ENCODE data around the gene SORCS3.

SORCS3 gene

DNA sequence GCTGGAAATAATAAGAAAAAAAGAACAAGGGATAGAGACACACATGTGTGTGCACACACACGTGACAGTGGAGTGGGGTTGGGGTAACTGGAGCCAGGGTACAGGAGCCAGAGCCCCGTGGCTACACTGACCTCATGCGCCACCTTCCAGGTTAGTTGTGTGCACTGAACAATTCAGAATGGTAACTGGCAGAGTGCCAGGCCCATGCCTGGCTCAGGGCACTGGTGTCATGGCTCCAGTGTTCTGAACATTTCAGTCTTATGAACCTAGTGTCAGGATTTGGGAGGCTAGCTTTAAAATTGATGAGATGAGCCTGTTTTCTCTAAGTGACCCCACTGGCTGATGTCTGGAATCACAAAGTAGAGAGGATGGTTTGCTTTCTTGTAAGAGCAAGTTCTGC, 269.6 kb downstream of the SORCS3 start:
- Histone ChIP-seq H3K79me2 (ENCODE audit: insufficient read depth, low read length) (no peaks in the 10 kb centered on the region), H3K27ac (ENCODE audit: low read length) (no peak overlapping the region), H3K4me2 (ENCODE audit: insufficient read depth, low read length) (no peak overlapping the region), H3K9me3 (ENCODE audit: insufficient read depth, low read length, severe bottlenecking) (no peaks in the 10 kb centered on the region), H3K36me3 (ENCODE audit: insufficient read depth, low read length) (no peaks in the 10 kb centered on the region), H3K9ac (ENCODE audit: low read depth, low read length) (no peak overlapping the region), H2AFZ (ENCODE audit: low read depth, low read length) (no peak overlapping the region), H3K27me3 (ENCODE audit: insufficient read depth, low read length, poor library complexity) (no peaks in the 10 kb centered on the region), H3K4me3 (ENCODE audit: low read depth in 1 of 2, low read length in 2 of 2) (no peak overlapping the region), H4K20me1 (ENCODE audit: insufficient read depth, low read length) (no peaks in the 10 kb centered on the region), H3K4me1 (ENCODE audit: insufficient read depth, low read length) (no peaks in the 10 kb centered on the region)
- DNase-seq (no peak), ATAC-seq (ENCODE audit: insufficient read depth, low read depth) (no peak)
- TF ChIP-seq EZH2 (IDR thresholded peaks at IDR 0.05; ENCODE audit: borderline replicate concordance, low read depth, low read length, severe bottlenecking), result no peak
- TF ChIP-seq, protein P1, sequence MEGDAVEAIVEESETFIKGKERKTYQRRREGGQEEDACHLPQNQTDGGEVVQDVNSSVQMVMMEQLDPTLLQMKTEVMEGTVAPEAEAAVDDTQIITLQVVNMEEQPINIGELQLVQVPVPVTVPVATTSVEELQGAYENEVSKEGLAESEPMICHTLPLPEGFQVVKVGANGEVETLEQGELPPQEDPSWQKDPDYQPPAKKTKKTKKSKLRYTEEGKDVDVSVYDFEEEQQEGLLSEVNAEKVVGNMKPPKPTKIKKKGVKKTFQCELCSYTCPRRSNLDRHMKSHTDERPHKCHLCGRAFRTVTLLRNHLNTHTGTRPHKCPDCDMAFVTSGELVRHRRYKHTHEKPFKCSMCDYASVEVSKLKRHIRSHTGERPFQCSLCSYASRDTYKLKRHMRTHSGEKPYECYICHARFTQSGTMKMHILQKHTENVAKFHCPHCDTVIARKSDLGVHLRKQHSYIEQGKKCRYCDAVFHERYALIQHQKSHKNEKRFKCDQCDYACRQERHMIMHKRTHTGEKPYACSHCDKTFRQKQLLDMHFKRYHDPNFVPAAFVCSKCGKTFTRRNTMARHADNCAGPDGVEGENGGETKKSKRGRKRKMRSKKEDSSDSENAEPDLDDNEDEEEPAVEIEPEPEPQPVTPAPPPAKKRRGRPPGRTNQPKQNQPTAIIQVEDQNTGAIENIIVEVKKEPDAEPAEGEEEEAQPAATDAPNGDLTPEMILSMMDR (IDR thresholded peaks at IDR 0.05; ENCODE audit: borderline replicate concordance, extremely low read depth, low read length, poor library complexity, severe bottlenecking), result no peak

DNA sequence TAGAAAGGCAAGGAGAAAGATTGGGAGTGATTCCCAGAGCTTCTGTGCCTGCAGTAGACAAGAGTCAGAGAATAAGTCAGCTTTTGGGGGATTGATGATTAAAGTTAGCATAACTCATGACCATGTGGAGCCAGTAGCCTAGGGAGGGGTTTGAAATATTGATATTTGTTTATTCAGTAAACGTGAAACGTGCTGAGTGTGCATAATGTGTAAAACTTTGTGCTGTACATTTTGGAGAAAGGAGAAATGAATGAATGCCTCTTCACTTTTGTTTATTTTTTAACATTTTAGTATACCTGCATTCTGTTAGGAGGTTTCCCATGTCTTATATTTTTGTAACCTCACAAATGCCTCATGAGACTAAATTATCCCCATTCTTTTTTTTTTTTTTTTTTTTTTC, 272.3 kb downstream of the SORCS3 start:
- H3K79me2 ChIP-seq (ENCODE audit: insufficient read depth, low read length), result no peaks in the 10 kb centered on the region
- H3K4me3 ChIP-seq (ENCODE audit: low read depth in 1 of 2, low read length in 2 of 2), result no peak overlapping the region
- no peaks in the 10 kb centered on the region for H3K4me1 ChIP-seq (ENCODE audit: insufficient read depth, low read length)
- TF ChIP-seq EZH2 (IDR thresholded peaks at IDR 0.05; ENCODE audit: borderline replicate concordance, low read depth, low read length, severe bottlenecking), result no peak
- TF ChIP-seq, protein P1 (IDR thresholded peaks at IDR 0.05; ENCODE audit: borderline replicate concordance, extremely low read depth, low read length, poor library complexity, severe bottlenecking), result no peak
- no peaks in the 10 kb centered on the region for H3K36me3 ChIP-seq (ENCODE audit: insufficient read depth, low read length)
- no peak overlapping the region for H2AFZ ChIP-seq (ENCODE audit: low read depth, low read length)
- H3K27ac ChIP-seq (ENCODE audit: low read length), result no peak overlapping the region
- no peaks in the 10 kb centered on the region for H3K9me3 ChIP-seq (ENCODE audit: insufficient read depth, low read length, severe bottlenecking)
- no peak for DNase-seq
- H3K9ac ChIP-seq (ENCODE audit: low read depth, low read length), result no peak overlapping the region
- no peak for ATAC-seq (ENCODE audit: insufficient read depth, low read depth)
- no peaks in the 10 kb centered on the region for H4K20me1 ChIP-seq (ENCODE audit: insufficient read depth, low read length)
- H3K27me3 ChIP-seq (ENCODE audit: insufficient read depth, low read length, poor library complexity), result no peaks in the 10 kb centered on the region
- H3K4me2 ChIP-seq (ENCODE audit: insufficient read depth, low read length), result no peak overlapping the region

DNA sequence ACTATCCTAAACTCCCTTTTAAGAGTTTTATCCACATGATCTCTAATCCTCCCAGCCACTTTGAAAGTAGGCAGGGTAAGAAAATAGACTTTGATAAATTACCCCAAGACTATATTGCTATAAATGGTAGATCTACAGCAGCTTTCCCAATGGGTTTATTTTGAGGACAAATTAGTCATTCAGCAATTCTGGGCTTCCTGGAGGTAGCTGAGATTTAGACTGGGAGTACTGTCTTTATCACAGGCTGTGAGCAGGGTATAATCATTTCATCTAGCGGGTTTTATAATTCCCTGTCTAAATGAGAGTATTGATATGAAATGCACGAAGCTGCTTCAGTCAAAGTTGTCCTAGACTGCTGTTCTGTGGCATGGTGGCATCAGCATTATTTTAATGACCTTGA, 279.4 kb downstream of the SORCS3 start:
- Histone ChIP-seq H3K36me3 (ENCODE audit: insufficient read depth, low read length) (no peaks in the 10 kb centered on the region), H3K4me2 (ENCODE audit: insufficient read depth, low read length) (no peak overlapping the region), H2AFZ (ENCODE audit: low read depth, low read length) (no peak overlapping the region), H3K27me3 (ENCODE audit: insufficient read depth, low read length, poor library complexity) (no peaks in the 10 kb centered on the region), H3K4me1 (ENCODE audit: insufficient read depth, low read length) (no peaks in the 10 kb centered on the region), H4K20me1 (ENCODE audit: insufficient read depth, low read length) (no peaks in the 10 kb centered on the region), H3K4me3 (ENCODE audit: low read depth in 1 of 2, low read length in 2 of 2) (no peak overlapping the region), H3K9ac (ENCODE audit: low read depth, low read length) (no peak overlapping the region), H3K27ac (ENCODE audit: low read length) (no peak overlapping the region), H3K79me2 (ENCODE audit: insufficient read depth, low read length) (no peaks in the 10 kb centered on the region), H3K9me3 (ENCODE audit: insufficient read depth, low read length, severe bottlenecking) (no peaks in the 10 kb centered on the region)
- DNase-seq (no peak), ATAC-seq (ENCODE audit: insufficient read depth, low read depth) (no peak)
- TF ChIP-seq, protein P1 (IDR thresholded peaks at IDR 0.05; ENCODE audit: borderline replicate concordance, extremely low read depth, low read length, poor library complexity, severe bottlenecking), result no peak
- no peak for TF ChIP-seq EZH2 (IDR thresholded peaks at IDR 0.05; ENCODE audit: borderline replicate concordance, low read depth, low read length, severe bottlenecking)

DNA sequence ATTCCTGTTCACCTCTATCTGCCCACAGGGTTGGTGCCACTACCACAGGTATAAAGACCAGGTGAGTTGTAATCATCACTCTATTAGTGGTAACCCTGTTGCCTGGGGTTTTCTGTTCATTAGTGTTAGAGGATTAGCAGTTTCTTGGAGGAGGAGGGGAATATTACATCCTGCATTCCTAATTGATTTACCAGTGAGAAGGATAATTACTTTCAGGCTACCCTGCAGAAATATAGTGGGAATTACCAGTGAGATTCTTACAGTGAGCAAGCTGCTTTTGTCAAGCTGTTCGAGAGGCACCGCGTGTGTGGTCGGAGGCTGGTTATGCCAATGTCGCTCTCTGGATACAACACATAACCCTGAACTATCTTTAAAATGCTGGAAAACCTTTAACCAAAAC, 280.7 kb downstream of the SORCS3 start:
- no peak overlapping the region for H3K27ac ChIP-seq (ENCODE audit: low read length)
- TF ChIP-seq, protein P1 (IDR thresholded peaks at IDR 0.05; ENCODE audit: borderline replicate concordance, extremely low read depth, low read length, poor library complexity, severe bottlenecking), result no peak
- no peak for TF ChIP-seq EZH2 (IDR thresholded peaks at IDR 0.05; ENCODE audit: borderline replicate concordance, low read depth, low read length, severe bottlenecking)
- H3K36me3 ChIP-seq (ENCODE audit: insufficient read depth, low read length), result no peaks in the 10 kb centered on the region
- DNase-seq (no peak), ATAC-seq (ENCODE audit: insufficient read depth, low read depth) (no peak)
- H4K20me1 ChIP-seq (ENCODE audit: insufficient read depth, low read length), result no peaks in the 10 kb centered on the region
- H2AFZ ChIP-seq (ENCODE audit: low read depth, low read length), result no peak overlapping the region
- no peaks in the 10 kb centered on the region for H3K9me3 ChIP-seq (ENCODE audit: insufficient read depth, low read length, severe bottlenecking)
- no peak overlapping the region for H3K4me2 ChIP-seq (ENCODE audit: insufficient read depth, low read length)
- H3K9ac ChIP-seq (ENCODE audit: low read depth, low read length), result no peak overlapping the region
- no peaks in the 10 kb centered on the region for H3K79me2 ChIP-seq (ENCODE audit: insufficient read depth, low read length)
- H3K27me3 ChIP-seq (ENCODE audit: insufficient read depth, low read length, poor library complexity), result no peaks in the 10 kb centered on the region
- H3K4me3 ChIP-seq (ENCODE audit: low read depth in 1 of 2, low read length in 2 of 2), result no peak overlapping the region
- H3K4me1 ChIP-seq (ENCODE audit: insufficient read depth, low read length), result no peaks in the 10 kb centered on the region
